CD1c-positive myeloid dendritic cell (primary cell): ENCODE measurements around the gene MCF2L2.
"Not testable (repeated sequence)": the region's sequence is repeated elsewhere in the genome, so short reads cannot be mapped to it uniquely, and the experiment has no call there.

Source experiments
- DNase-seq: peaks from one replicate; pipeline ENCODE4 v3.0.0-alpha.2; 2016; ENCODE audit errors: extremely low spot score

The MCF2L2 gene

GRCh38 chr3:183428447-183429211 lies at the start of gene MCF2L2:
TSS of gene MCF2L2 (minus strand) at chr3:183428619. CDS start at chr3:183427977, 642 bp downstream.
- peak; percentile 55 for DNase-seq

- no peak for DNase-seq
Observed at GRCh38 chr3:183477801-183478456, 49.5 kb upstream of the MCF2L2 start.

DNA sequence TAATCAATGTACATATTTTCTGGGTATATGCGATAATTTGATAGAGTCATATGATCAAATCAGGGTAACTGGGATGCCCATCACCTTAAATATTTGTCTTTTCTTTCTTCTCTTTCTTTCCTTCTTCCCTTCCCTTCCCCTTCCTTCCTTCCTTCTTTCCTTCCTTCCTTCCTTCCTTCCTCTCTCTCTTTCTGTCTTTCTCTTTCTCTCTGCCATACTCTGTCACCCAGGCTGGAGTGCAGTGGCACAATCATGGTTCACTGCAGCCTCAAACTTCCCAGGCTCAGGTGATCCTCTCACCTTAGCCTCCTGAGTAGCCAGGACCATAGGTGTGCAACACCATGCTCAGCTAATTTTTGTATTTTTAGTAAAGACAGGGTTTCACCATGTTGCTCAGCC lies 47.3 kb upstream of the MCF2L2 start:
- DNase-seq: not testable (repeated sequence)

- DNase-seq: no peak
Observed at GRCh38 chr3:183475016-183475763, 46.8 kb upstream of the MCF2L2 start.

- DNase-seq: no peak
Observed at GRCh38 chr3:183473969-183474368, 45.5 kb upstream of the MCF2L2 start.

- no peak for DNase-seq
Observed at GRCh38 chr3:183472155-183472554, 43.7 kb upstream of the MCF2L2 start.

- no peak for DNase-seq
Observed at GRCh38 chr3:183468424-183468823, 40.0 kb upstream of the MCF2L2 start.

DNA sequence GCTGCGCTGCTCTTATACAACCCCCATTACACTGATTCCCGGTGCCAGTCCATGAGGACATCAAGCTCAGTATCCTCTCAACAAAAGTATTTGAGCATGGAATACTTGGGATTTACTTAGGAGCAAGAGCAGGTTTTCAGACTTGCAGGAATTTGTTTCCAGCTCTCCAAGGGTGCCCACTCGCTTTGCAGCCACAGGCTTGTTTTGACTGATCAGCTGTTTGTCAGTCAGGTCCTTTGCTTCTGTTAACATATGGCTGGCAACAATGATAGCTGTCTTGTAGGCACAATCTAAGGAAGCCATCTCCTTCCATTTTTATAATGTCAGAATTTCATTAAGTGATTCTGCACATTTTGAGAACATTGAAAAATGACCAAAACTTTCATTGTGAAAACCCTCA lies 38.2 kb upstream of the MCF2L2 start:
- DNase-seq: no peak

DNA sequence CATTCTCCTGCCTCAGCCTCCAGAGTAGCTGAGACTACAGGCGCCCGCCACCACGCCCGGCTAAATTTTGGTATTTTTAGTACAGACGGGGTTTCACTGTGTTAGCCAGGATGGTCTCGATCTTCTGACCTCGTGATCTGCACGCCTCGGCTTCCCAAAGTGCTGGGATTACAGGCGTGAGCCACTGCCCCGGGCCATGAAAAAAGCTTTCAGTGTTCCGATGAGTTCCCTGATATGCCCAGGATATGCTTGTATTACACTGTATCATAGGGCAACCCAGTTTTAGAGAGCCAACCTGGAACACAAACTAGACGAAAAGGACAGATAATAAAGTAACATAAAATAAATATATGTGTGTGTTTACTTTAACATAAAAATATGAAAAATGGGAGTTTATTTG lies 37.3 kb upstream of the MCF2L2 start:
- not testable (repeated sequence) for DNase-seq

GRCh38 chr3:183464480-183464879 lies 36.1 kb upstream of the MCF2L2 start:
- DNase-seq: no peak

DNA sequence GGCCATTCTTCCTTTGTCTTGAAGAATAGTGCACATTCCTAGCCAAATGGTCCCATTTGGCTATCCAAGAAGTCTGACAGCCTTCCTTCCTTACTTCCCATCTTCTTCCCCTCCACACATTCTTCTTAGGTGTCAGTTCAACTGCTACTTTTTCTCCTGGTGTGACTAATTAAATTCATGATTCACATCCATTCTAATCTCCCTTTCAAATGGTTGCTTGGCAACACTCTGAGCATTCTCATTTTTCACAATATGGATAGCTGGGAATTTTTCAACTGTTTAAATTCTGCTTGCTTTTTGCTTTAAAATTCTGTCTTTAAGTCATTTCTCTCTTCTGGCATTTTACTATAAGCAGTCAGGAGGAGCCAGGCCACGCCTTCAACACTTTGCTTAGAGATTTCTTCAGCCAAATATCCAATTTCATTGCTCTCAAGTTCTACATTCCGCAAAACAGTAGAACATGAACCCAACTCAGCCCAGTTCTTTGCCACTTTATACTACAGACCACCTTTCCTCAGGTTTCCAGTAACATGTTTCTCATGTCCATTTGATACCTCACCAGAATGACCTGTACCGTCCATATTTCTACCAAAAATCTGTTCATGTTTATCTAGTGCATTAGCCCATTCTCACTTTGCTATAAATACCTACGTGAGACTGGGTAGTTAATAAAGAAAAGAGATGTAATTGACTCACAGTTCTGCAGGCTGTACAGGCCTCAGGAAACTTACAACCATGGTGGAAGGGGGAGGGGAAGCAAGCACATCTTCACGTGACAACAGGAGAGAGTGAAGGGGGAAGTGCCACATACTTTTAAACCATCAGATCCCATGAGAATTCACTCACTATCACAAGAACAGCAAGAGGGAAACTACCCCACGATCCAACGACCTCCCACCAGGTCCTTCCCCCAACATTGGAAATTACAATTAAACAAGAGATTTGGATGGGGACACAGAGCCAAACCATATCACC lies 31.9 kb upstream of the MCF2L2 start:
- no peak for DNase-seq

DNA sequence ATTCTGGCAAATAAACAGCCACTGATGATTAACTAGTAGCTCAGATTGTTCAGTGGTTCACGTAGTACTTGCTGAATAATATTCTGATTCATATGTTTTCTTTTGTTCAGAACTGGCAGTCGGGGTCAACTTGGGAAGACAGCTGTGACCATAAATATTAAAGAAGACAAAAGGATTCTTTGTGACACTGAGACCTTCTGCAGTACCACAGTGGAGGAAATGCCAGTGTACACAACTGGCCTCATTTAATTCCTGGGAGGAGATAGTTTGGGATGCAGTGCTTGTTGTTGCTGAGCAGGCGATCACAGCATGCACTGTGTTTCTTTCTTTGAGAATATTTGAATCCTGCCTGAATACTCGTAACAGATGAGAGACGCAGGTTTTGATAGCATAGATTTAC lies 26.7 kb upstream of the MCF2L2 start:
- DNase-seq: no peak

DNA sequence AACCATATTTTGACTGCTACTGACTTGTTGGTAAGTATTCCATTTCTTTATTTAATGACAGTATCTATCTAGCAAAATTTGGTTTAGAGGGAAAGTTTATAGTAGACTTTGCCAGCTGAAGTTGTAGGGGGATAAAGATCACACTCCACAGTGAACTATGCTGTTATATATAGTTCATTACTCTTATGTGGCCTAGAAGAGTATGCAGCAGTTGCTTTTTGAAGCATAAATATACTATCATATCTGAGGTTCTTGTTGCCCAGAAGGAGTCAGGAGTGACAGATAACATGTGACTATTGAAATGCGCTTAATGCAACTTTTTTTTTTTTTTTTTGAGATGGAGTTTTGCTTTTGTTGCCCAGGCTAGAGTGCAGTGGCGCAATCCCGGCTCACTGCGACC lies 25.6 kb upstream of the MCF2L2 start:
- no peak for DNase-seq

DNA sequence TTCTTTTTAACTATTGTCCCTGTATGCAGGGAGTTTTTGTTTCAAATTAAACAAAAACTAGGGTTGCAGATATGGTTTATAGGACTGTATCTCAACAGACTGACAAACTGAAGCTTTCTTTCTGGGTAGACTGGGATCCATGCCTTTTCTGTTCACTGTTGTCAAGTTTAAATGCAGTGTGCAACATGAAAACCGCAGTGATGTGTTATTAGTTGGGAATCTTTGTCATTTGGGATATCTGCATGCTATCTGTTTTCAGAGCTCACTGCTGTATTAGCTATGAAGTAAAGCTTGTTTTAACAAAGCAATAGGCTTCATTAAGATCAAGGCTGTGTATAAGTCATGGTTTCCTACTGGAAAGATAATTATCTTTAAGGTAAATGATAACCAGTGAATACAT lies 21.4 kb upstream of the MCF2L2 start:
- no peak for DNase-seq

GRCh38 chr3:183449391-183449790 lies 21.0 kb upstream of the MCF2L2 start:
- DNase-seq: no peak

- DNase-seq: no peak
Observed at GRCh38 chr3:183448369-183449128, 20.1 kb upstream of the MCF2L2 start.

- DNase-seq: peak; percentile 69
Observed at GRCh38 chr3:183447206-183448001, 19.0 kb upstream of the MCF2L2 start.

GRCh38 chr3:183446838-183447205 lies 18.4 kb upstream of the MCF2L2 start:
- DNase-seq: no peak

- no peak for DNase-seq
Observed at GRCh38 chr3:183444748-183445147, 16.3 kb upstream of the MCF2L2 start.
